Ovary (tissue), 3 donors: ENCODE measurements around the gene CNTNAP5.

Experiments used
- CTCF ChIP-seq, 3 donors: fragments of 450-650 bp in 2 of 3; fragments of 200-600 bp in 1 of 3; IDR thresholded peaks; one replicate each; pipeline versions ENCODE4 v1.5.1 to v1.8.0; 2016 to 2022; ENCODE audit warnings: antibody characterized with exemption in 3 of 3, mild to moderate bottlenecking in 1 of 3
- EP300 ChIP-seq: sonication (generic); formaldehyde crosslinking; IDR thresholded peaks from one replicate; pipeline ENCODE4 v1.6.1; 2017; ENCODE audit warnings: antibody characterized with exemption
- POLR2A ChIP-seq: fragments of 450-650 bp; IDR thresholded peaks from one replicate; pipeline ENCODE4 v1.6.1; 2017; ENCODE audit warnings: antibody characterized with exemption, mild to moderate bottlenecking, moderate library complexity
- donor health status: DM: no; HTN: no; CAD: no.

- TF ChIP-seq CTCF (IDR thresholded peaks at IDR 0.05) (no peak), POLR2A (no peak), EP300 (no peak)
Measured at GRCh38 chr2:124402274-124402673, 377.2 kb downstream of the CNTNAP5 start.
